ENCODE data around the gene MDM2.

DNA sequence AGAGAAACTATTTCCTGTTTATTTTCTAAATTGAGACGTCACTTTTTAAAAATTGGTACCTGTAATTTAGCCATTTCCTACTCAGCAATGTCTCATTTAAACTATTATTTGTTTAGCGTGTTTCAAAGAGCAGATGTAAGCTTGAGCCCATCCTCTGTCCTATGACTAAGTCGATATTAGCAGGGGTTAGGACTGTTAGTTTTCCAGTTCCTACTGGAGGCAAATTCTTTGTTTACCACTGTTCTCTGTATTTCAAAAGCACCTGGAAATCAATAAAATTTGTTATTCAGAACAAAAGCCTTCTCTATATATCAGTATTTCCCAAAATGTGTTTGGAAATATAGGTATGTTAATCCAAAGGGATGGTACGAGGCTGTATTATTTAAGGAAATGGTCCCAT lies 42.4 kb downstream of the MDM2 start:
- TF ChIP-seq ZNF121 (CRISPR knock-in tag; IDR thresholded peaks at IDR 0.05) (no peak), ZNF337 (CRISPR knock-in tag; IDR thresholded peaks at IDR 0.05; ENCODE audit: borderline replicate concordance, low read depth) (no peak), SPEN (CRISPR knock-in tag; IDR thresholded peaks at IDR 0.05; ENCODE audit: low read depth) (no peak), KLF9 (CRISPR knock-in tag; IDR thresholded peaks at IDR 0.05; ENCODE audit: low read depth) (no peak), HCFC1 (IDR thresholded peaks at IDR 0.05; ENCODE audit: low read depth, low read length) (no peak), STAT6 (CRISPR knock-in tag; IDR thresholded peaks at IDR 0.05; ENCODE audit: borderline replicate concordance) (no peak), ZNF781 (CRISPR knock-in tag; IDR thresholded peaks at IDR 0.05; ENCODE audit: borderline replicate concordance, not compliant biosample characterization) (no peak), TCF7 (IDR thresholded peaks at IDR 0.05; ENCODE audit: low read depth) (no peak)
- TF ChIP-seq, protein P1, sequence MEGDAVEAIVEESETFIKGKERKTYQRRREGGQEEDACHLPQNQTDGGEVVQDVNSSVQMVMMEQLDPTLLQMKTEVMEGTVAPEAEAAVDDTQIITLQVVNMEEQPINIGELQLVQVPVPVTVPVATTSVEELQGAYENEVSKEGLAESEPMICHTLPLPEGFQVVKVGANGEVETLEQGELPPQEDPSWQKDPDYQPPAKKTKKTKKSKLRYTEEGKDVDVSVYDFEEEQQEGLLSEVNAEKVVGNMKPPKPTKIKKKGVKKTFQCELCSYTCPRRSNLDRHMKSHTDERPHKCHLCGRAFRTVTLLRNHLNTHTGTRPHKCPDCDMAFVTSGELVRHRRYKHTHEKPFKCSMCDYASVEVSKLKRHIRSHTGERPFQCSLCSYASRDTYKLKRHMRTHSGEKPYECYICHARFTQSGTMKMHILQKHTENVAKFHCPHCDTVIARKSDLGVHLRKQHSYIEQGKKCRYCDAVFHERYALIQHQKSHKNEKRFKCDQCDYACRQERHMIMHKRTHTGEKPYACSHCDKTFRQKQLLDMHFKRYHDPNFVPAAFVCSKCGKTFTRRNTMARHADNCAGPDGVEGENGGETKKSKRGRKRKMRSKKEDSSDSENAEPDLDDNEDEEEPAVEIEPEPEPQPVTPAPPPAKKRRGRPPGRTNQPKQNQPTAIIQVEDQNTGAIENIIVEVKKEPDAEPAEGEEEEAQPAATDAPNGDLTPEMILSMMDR (CRISPR knock-in tag; IDR thresholded peaks at IDR 0.05), result no peak
- TF ChIP-seq, protein P2, sequence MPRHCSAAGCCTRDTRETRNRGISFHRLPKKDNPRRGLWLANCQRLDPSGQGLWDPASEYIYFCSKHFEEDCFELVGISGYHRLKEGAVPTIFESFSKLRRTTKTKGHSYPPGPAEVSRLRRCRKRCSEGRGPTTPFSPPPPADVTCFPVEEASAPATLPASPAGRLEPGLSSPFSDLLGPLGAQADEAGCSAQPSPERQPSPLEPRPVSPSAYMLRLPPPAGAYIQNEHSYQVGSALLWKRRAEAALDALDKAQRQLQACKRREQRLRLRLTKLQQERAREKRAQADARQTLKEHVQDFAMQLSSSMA (CRISPR knock-in tag; IDR thresholded peaks at IDR 0.05), result no peak
- TF ChIP-seq, protein P3, sequence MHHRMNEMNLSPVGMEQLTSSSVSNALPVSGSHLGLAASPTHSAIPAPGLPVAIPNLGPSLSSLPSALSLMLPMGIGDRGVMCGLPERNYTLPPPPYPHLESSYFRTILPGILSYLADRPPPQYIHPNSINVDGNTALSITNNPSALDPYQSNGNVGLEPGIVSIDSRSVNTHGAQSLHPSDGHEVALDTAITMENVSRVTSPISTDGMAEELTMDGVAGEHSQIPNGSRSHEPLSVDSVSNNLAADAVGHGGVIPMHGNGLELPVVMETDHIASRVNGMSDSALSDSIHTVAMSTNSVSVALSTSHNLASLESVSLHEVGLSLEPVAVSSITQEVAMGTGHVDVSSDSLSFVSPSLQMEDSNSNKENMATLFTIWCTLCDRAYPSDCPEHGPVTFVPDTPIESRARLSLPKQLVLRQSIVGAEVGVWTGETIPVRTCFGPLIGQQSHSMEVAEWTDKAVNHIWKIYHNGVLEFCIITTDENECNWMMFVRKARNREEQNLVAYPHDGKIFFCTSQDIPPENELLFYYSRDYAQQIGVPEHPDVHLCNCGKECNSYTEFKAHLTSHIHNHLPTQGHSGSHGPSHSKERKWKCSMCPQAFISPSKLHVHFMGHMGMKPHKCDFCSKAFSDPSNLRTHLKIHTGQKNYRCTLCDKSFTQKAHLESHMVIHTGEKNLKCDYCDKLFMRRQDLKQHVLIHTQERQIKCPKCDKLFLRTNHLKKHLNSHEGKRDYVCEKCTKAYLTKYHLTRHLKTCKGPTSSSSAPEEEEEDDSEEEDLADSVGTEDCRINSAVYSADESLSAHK (CRISPR knock-in tag; IDR thresholded peaks at IDR 0.05; ENCODE audit: borderline replicate concordance), result no peak

Data from HepG2 (cell line).